ENCODE results near the gene IMP3.
"Not testable (repeated sequence)": the region's sequence is repeated elsewhere in the genome, so short reads cannot be mapped to it uniquely, and the experiment has no call there.

IMP3 gene

DNA sequence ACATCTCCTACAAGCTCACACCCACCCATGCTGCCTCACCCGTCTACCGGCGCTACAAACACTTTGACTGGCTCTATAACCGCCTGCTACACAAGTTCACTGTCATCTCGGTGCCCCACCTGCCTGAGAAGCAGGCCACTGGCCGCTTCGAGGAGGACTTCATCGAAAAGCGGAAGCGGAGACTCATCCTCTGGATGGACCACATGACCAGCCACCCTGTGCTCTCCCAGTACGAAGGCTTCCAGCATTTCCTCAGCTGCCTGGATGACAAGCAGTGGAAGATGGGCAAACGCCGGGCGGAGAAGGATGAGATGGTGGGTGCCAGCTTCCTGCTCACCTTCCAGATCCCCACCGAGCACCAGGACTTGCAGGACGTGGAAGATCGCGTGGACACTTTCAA is 9.8 kb upstream of the IMP3 start:
- no peak for DNase-seq

DNA sequence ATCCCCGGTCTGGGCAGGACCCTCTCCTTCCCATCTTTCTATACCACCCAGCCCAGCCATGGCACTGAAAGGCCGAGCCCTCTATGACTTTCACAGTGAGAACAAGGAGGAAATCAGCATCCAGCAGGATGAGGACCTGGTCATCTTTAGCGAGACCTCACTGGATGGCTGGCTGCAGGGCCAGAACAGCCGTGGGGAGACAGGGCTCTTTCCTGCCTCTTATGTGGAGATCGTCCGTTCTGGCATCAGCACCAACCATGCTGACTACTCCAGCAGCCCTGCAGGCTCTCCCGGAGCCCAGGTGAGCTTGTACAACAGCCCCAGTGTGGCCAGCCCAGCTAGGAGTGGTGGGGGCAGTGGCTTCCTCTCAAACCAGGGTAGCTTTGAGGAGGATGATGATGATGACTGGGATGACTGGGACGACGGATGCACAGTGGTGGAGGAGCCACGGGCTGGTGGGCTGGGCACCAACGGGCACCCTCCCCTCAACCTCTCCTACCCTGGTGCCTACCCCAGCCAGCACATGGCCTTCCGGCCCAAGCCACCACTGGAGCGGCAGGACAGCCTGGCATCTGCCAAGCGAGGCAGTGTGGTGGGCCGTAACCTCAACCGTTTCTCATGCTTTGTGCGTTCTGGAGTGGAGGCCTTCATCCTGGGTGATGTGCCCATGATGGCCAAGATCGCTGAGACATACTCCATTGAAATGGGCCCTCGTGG is 9.2 kb upstream of the IMP3 start:
- no peak for DNase-seq

DNA sequence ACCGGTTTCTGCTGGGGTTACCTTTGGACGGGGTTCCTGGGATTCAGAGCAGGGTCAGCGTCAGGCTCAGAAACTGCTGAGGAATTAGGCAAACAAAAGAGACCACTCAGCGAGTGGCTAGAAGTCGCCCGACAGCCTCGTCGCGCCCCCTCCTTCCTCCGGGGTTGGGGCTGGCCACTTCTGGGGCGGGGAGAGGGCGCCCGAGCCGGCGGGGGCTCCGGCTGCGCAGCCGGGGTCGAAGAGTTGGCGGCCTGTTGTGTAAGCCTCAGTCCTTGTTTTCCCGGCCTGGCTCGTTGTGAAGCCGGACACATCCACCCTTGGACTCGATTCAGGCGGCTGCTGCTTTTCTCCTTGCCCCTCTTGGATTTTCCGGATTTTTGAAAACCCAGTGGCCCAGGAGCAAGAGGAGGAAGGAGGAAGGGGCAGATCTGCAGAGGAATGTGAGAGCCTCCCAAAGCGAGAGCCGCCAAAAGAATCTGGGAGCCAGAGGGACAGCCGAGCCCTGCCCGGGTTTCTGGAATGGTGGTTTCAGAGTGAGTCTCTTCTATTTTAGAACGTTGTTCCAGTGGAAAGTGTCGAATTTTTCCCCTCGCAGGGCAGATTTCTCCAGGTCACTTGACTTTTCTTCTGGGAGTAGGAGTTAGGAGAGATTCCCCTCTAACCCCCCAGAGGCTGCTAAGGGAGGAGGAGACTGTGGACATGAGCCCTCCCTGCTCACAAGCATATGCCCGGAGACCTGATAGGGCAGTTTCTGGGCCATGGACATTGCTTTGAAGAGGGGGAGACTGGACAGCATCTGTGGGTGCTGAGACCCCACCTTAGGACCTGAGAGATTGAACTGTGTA is 8.4 kb upstream of the IMP3 start:
- no peak for DNase-seq

DNA sequence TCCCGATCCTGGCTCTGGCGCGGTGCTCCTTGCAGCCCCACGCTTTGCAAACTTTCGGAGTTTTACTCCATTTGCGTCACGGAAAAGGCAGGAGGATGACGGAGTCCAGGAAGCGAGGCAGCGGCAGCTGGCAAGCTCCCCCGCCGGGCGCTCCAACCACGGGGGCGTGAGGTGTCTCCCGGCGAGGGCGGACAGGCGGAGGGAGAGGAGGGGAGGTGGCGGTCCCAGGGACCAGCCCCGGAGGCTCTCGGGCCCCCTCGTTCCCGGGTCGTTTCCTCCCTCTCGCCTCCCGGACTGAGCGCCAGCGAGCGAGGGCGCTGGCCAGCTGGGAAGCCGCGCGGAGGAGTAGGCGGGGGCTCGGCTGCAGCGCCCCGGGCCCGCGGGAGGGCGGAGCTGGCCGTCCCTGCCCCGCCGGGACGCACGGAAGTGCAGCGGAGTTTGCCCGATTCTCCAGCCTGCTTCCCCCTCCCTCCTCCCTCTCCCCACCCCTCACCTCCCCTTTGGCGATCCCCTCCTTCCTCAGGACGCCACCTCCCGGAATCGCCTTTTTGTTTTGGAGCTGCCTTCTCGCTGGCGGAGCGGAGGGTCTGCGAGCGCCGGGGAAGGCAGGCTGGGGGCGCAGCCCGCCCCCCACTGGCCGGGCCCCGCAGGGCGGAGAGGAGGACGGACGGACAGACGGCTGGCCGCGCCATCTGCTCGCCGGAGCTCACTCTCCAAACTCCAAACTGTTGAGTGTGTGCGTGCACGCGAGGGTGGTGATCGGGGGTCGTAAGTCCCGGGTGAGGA is 7.5 kb upstream of the IMP3 start, which contains the start of gene SNX33:
SNX33 (plus strand) TSS at position 543 of the 786 bp plus-strand sequence. CDS start 1,191 bp downstream, outside the sequence.
- DNase-seq = no peak

DNA sequence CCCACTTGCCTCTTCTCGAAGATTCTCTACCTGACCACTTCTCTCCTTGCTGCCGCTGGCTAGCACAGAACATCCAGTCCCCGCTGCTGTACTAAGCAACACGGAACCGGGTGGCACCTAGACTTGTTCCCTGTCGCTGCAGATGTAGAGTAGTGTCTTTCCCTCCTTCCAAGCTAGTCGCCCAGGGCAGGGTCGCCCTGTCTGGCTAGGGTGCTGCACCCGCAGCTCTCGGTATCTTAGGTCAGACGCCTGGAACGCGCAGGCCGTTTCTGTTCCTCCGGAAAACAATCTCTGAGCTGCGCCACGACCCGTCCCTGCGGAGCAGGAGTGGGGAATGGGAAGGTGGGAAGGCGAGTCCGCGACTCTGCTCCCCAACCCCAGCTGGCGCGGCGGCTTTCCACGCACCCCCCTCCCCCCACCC is 6.9 kb upstream of the IMP3 start:
- no peak for DNase-seq

DNA sequence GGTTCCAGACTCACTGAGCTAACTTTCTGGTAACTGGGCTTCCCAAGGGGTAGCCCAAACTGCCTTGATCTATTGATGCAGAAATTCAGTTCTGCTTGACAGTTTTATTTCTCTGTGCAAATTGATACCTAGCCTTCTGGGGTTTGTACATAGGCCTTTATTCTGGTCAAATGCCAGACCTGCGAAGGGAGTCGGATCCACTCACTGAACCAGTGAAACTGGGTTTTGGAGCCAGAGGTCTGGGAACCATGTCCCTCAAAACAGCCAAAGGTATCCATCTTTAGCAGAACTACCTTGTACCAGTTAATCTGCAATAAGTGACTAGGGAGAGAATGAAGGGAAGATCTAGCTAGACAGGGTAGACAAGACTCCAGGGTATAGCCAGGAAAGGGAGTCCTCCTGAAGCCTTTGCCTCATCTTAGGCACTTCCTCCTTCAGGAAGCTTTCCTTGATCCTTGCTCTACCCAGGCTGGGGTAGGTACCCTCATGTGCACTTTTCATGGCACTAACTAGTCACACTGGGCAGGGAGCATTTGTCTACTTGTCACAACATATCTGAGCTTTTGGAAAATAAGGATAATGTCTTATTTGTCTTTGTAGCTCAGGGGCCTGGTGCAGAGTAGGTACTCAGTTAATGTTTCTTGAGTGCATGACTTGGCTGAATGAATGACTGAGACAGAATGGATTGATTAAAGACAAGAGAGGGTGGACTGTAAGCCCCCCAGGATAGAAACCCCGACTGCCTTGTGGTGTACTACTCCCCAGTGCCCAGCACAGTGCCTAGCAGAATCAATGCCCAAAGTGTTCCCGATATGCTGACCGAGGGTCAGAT is 6.3 kb upstream of the IMP3 start:
- DNase-seq = no peak

DNA sequence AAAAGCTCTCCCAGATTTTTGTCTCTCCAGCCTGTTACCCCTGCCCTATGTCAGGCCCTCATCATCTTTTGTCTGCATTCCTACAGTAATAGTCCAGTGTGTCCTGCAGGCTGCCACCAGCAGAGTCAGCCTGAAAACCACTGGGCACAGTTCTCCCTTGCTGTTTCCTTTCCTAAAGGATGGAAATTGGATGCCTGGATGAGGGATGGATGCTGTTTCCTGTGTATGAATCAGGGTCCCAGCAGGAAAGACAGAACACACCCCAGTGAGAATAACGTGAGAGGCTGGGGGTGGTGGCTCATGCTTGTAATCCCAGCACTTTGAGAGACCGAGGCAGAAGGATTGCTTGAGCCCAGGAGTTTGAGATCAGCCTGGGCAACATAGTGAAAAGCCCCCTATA is 4.4 kb upstream of the IMP3 start:
- DNase-seq = no peak

DNA sequence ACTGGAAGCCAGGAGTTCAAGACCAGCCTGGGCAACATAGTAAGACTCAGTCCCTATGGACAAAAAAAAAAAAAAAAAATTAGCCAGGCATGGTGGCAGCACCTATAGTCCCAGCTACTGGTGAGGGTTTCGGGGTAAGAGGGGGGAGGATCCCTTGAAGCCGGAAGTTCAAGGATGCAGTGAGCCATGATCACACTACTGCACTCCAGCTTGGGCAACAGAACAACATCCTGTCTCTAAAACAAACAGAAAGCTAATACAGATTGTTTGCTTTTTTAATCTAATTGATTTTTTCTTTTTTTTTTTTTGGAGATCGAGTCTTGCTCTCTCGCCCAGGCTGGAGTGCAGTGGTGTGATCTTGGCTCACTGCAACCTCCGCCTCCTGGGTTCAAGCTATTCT is 1.6 kb upstream of the IMP3 start:
- no peak for DNase-seq

DNA sequence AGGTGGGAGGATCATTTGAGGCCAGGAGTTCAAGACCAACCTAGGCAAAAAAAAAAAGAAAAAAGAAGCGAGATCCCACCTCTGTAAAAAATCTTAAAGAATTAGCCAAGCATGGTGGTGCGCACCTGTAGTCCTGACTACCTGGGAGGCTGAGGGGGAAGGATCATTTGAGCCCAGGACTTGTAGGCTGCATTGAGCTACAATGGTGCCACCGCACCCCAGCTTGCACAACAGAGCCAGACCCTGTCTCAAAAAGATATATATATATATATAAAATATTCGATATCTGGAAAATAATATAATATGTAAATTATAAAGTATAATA is 1.1 kb upstream of the IMP3 start:
- DNase-seq = no peak

DNA sequence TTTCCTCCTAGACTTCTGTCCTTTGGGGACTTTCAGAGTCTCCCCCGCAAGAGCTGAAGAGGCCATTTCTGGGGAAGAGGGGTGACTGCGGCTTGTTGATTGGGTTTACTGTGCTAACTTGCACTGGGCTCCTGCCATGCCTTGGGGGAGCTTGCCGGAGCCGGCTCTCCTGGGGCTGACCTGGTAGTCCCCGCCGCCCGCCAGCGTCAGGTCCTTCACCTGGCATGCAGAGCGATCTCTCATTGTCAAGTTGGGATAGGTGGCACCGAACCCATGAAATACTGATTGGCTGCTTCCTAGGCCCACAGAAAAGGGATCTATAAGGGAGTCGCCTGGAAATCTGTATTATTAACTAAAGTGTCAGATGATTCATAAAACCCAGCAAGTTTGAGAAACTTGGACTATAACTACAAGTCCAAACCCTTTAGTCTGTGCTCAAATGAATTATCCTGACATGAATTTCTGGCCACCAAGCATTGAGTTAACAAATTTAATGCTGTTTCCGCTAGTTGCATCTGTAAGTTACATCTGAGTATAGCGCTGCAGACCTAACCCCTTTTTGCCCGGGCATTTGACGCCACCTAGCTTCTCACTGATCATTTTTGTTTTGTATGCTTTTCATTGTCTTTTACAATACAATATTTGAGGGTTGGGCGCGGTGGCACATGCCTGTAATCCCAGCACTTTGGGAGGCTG is 607 bp upstream of the IMP3 start:
- DNase-seq = peak; percentile 40

DNA sequence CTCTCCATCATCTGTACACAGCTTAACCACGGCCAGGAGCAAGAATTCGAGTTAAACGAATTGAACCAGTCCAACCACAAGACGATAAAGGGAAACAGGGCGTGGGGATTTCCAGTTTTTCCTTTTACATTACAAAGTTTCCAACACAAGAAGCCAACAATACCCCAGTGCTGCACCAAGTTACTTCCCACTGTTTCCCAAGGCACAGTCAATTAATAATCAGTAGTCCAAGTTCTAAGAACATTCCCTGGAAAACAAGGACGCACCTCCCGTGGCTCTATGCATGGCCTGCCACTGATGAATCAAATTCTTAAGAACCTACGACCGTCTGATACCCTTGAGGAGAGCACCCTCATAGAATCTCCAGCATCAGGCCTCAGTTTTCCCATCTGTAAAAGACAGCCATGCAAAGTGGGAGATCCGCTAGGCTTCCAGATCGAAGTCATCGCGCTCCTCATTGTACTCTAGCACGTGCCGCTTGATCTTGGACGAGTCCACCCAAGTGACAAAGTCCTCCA is 774 bp downstream of the IMP3 start:
- DNase-seq = no peak

DNA sequence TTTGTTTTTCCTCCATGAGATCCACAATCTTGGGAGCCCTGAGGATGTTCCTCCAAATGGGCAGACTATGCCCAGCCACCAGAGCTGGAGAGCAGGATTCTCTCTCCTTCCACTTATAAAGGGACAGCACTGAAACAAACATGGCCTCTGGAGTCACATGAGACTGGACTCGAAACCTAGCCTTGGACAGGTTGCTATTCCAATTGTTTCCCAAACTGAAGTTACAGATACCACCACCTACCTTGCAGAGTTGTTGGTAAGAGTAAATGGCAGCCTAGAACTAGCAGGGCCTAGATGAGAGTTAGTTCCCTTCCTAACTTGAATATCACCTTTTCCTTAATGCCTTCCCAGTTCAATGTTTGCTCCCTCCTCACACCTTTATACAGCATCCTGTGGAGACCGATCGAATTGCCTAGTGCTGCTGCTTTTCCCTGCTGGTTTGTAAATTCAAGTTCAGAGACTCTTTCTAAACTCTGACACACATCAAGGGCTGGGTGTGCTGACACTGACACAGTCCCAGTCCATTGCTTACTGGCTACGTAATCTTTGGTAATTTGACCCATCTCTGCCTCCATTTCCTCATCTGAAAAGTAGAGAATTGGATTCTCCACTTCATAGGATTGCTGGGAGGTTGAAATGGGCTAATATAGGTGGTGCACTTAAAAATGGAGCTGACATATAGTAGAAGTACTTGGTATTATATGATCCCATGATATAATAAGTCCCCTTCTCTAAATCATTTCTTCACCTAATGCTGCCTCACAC is 2.6 kb downstream of the IMP3 start:
- DNase-seq = no peak

DNA sequence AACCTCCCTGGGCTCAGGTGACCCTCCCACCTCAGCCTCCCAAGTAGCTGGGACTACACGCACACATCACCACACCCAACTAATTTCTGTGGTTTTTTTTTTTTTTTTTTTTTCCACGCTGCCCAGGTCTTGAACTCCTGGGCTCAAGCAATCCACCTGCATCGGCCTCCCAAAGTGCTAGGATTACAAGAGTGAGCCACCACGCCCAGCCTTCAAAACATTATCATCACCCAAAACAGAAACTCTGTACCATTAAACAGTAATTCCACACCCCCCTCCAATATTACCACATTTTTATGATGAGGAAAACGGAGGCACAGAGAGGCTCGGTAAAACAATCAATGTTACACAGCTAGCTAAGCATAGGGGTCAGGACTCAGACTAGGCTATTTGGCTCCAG is 4.0 kb downstream of the IMP3 start:
- no peak for DNase-seq

DNA sequence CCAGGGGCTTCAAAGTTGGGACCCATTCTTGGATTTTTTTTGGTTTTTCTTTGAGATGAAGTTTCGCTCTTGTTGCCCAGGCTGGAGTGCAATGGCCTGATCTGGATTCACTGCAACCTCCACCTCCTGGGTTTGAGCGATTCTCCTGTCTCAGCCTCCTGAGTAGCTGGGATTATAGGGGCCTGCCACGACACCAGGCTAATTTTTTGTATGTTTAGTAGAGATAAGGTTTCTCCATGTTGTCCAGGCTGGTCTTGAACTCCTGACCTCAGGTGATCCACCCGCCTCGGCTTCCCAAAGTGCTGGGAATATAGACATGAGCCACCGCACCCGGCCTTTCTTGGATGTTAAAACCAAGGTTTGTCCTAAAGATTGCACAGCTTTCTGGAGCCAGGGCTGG is 6.1 kb downstream of the IMP3 start:
- not testable (repeated sequence) for DNase-seq

DNA sequence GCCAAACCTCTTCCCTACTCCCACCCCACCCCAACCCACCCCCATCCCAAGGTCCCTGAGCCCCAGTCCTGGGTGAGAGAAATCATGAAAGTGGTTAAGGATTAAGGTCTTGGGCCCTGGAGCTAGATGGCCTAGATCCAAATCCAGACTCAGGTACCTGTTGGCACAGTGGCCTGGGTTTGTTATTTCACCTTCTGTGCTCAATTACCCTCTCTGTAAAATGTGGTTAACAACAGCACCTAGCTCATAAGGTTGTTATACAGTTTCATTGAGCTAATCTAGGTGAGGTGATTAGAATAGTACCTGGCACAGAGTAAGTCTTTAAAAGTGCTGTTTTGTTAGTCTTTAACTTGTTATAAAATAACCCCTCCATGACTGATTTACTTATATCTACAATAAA is 8.1 kb downstream of the IMP3 start:
- DNase-seq = no peak

DNA sequence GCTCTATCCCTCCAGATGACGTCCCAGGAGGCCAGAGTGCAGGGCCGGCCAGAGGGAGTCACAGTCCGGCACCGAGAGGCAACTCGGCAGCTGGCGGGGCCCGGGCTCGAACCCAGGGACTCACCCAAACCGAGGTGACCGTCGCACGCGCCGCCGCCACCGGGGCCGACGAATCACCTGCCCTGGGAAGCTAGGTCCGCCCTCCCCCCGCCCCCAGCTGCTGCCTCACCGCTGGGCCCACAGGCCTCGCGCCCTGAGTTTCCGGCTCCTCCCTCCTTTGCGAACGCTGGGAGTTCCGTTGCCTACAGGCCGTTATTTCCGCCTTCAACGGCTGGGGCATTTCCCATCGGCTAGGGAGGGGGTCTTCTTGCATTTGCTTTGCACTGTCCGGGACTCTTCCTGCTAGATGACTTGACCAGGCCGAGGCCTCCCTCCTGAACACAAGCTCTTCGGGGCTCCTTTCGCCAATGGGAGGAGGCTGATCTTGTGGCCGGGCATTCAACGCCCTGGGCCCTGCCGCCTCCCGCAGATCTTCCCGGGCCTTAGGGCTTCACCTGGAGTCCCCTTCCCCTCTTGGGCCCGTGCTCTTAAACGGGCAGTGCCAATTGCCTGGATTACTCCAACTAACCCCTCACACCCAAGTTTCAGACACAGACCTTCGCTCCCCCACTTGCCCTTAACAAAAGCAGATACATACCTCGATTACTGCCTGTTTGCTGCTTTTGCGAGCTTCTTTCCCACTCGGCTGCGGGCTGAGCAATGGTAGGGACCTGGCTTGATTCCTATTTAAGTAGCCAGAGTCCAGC is 14.3 kb downstream of the IMP3 start, which contains the start of gene SNUPN:
SNUPN (minus strand) TSS at position 184 of the 806 bp plus-strand sequence. CDS start 4,674 bp downstream, outside the sequence.
- peak; percentile 56 for DNase-seq

DNA sequence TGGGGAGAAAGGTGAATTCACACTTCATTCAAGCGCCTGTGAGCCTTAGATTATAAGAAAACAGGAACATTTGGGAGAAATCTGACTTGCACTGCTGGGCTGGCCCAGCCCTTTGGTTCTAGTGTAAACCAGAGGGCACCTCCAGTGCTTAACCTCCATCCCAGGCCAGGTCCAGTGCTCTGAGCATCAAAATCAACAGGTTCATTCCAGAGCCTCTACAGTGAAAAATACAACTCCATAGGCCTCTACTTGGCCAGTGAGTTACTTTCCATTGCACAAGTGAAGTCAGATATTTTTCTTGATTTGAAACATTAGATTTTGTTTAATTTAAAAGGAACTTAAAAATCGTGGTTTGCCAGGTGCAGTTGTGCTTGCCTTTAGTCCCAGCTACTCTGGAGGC is 17.5 kb downstream of the IMP3 start:
- DNase-seq = no peak

DNA sequence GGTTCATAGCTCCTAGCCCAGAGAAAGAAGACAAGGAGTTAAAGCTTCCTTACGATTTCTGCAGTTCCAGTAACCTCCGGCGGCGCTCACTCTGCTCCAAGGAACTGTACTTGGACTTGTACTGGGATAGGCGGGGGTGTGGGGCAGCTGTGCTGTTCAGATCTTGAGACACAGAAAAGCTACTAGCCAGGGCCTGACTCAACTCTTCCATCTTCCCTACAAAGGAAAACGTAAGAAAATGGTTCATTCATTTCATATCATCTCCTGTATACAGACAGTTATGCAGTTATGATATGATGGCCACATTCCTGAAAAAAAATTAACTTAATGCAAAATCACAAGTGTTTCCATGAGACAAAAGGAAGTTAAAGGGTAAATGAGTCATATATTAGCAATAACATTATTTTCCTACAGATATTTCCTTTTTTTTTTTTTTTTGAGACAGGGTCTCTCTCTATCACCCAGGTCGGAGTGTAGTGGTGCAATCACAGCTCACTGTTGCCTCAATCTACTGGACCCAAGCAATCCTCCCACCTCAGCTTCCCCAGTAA is 19.1 kb downstream of the IMP3 start:
- no peak for DNase-seq

DNA sequence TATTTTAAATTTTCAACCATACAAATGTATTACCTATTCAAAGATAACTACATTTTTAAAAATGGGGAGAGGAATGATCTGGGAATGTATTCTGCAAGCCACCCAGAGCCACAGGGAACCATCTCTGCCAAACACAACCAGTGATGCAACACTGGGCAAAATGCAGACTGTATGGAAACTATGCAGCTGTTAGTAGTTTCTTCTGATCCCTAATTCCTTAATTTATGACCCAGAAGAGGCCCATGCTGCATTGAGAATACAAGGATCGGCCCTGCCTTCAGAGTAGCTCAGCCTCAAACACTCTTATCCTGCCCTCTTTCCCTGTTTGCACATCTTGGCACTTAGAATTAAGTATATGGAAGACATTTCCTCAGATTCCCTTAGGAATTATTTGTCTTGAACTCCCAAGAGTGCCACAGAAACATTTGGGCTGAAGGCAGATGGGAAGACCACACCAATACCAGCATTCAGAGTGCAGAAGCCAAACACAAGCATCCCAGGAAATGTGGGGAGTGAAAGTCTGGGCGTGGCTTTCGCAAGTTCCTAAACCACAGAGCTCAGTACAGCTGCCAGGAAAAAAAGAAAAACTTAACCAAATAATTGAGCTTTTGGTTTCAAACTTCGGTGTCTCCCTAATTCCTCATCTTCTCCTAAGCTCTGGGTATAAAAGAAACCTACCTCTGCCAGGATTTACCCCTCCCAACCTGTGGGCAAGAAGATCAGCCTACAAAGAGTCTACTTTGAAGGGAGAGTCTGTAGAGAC is 19.8 kb downstream of the IMP3 start:
- no peak for DNase-seq

Measured in NCI-H2081 treated with DMSO at 0.1 percent for 48 hours (cell line).